Measurements from ENCODE around the gene PCDHGA1.

Gene PCDHGA1

GRCh38 chr5:141543053-141543452 lies 212.7 kb downstream of the PCDHGA1 start:
- ChIA-PET POLR2A (no interaction called here), CTCF (interaction anchor here (0.8 to 3.4 kb wide), 3 partner anchors 18 to 113 kb away, joined by 3 to 14 read pairs (median 9); partner anchors contain the start of gene PCDHGA12)
- peaks cover 17 to 52% (median 30%) of the 10 kb centered on the region in 4 experiments for H3K36me3 ChIP-seq (ENCODE audit: control insufficient read depth in 4 of 4, insufficient read depth in 4 of 4, low read length in 3 of 4)
- H3K4me1 ChIP-seq (ENCODE audit: control extremely low read depth in 1 of 4, control insufficient read depth in 4 of 4, insufficient read depth in 4 of 4, low read length in 3 of 4), result no peaks in the 10 kb centered on the region
- no peak for DNase-seq
- WGBS (ENCODE audit: insufficient coverage), result no CpG with 5 or more reads among the region's 2 CpGs
- peaks cover 6 to 27% (median 17%) of the 10 kb centered on the region in 5 experiments for H3K9me3 ChIP-seq (ENCODE audit: control extremely low read depth in 1 of 5, control insufficient read depth in 4 of 5, insufficient read depth in 2 of 5, low read depth in 1 of 5, low read length in 4 of 5)
- no peak overlapping the region for H3K27ac ChIP-seq (ENCODE audit: insufficient read depth in 1 of 2, low read depth in 1 of 2, low read length in 2 of 2, poor library complexity in 1 of 2, severe bottlenecking in 2 of 2)
- no peaks in the 10 kb centered on the region for H3K27me3 ChIP-seq (replicated peaks in 2 of 5; ENCODE audit: control insufficient read depth in 4 of 5, insufficient read depth in 5 of 5, low read length in 4 of 5)
- no peak overlapping the region for H3K4me3 ChIP-seq (ENCODE audit: control insufficient read depth in 1 of 7, extremely low read depth in 1 of 7, insufficient read depth in 4 of 7, low read depth in 2 of 7, low read length in 6 of 7)

GRCh38 chr5:141547488-141547887 lies 217.2 kb downstream of the PCDHGA1 start:
- H3K4me3 ChIP-seq (ENCODE audit: control insufficient read depth in 1 of 7, extremely low read depth in 1 of 7, insufficient read depth in 4 of 7, low read depth in 2 of 7, low read length in 6 of 7), result no peak overlapping the region
- WGBS (ENCODE audit: insufficient coverage), result no CpG with 5 or more reads among the region's 1 CpG

GRCh38 chr5:141547921-141548320 lies 217.6 kb downstream of the PCDHGA1 start:
- H3K4me3 ChIP-seq (ENCODE audit: control insufficient read depth in 1 of 7, extremely low read depth in 1 of 7, insufficient read depth in 4 of 7, low read depth in 2 of 7, low read length in 6 of 7), result no peak overlapping the region
- H3K36me3 ChIP-seq (ENCODE audit: control insufficient read depth in 4 of 4, insufficient read depth in 4 of 4, low read length in 3 of 4), result peaks cover 14 to 66% (median 39%) of the 10 kb centered on the region in 4 experiments
- POLR2A ChIA-PET, result no interaction called here
- DNase-seq, result no peak
- peaks cover 0 to 4% (median 1%) of the 10 kb centered on the region in 4 experiments for H3K4me1 ChIP-seq (ENCODE audit: control extremely low read depth in 1 of 4, control insufficient read depth in 4 of 4, insufficient read depth in 4 of 4, low read length in 3 of 4)
- 97% methylated on average over 3 of the region's 5 CpGs for WGBS (ENCODE audit: insufficient coverage)
- CTCF ChIA-PET, result interaction anchor here (0.8 to 3.2 kb wide), 9 partner anchors 10 to 209 kb away, joined by 3 to 14 read pairs (median 3); partner anchors contain the start of genes PCDHGA10, PCDHGA11 and PCDHGA2
- no peak overlapping the region for H3K27ac ChIP-seq (ENCODE audit: insufficient read depth in 1 of 2, low read depth in 1 of 2, low read length in 2 of 2, poor library complexity in 1 of 2, severe bottlenecking in 2 of 2)
- H3K27me3 ChIP-seq (replicated peaks in 2 of 5; ENCODE audit: control insufficient read depth in 4 of 5, insufficient read depth in 5 of 5, low read length in 4 of 5), result no peaks in the 10 kb centered on the region
- peaks cover 7 to 38% (median 17%) of the 10 kb centered on the region in 5 experiments for H3K9me3 ChIP-seq (ENCODE audit: control extremely low read depth in 1 of 5, control insufficient read depth in 4 of 5, insufficient read depth in 2 of 5, low read depth in 1 of 5, low read length in 4 of 5)

More at GRCh38 chr5:141547488-141547887, 217.2 kb downstream of the PCDHGA1 start:
- Histone ChIP-seq H3K27me3 (replicated peaks in 2 of 5; ENCODE audit: control insufficient read depth in 4 of 5, insufficient read depth in 5 of 5, low read length in 4 of 5) (no peaks in the 10 kb centered on the region), H3K27ac (ENCODE audit: insufficient read depth in 1 of 2, low read depth in 1 of 2, low read length in 2 of 2, poor library complexity in 1 of 2, severe bottlenecking in 2 of 2) (no peak overlapping the region), H3K4me1 (ENCODE audit: control extremely low read depth in 1 of 4, control insufficient read depth in 4 of 4, insufficient read depth in 4 of 4, low read length in 3 of 4) (peaks cover 0 to 4% (median 1%) of the 10 kb centered on the region in 4 experiments), H3K9me3 (ENCODE audit: control extremely low read depth in 1 of 5, control insufficient read depth in 4 of 5, insufficient read depth in 2 of 5, low read depth in 1 of 5, low read length in 4 of 5) (peaks cover 7 to 38% (median 17%) of the 10 kb centered on the region in 5 experiments), H3K36me3 (ENCODE audit: control insufficient read depth in 4 of 4, insufficient read depth in 4 of 4, low read length in 3 of 4) (peaks cover 15 to 67% (median 37%) of the 10 kb centered on the region in 4 experiments)
- peak; percentile 46 to 86 (median 76) for DNase-seq
- POLR2A ChIA-PET, result no interaction called here
- CTCF ChIA-PET, result interaction anchor here (0.8 to 3.2 kb wide), 8 partner anchors 11 to 209 kb away, joined by 3 to 14 read pairs (median 3); partner anchors contain the start of genes PCDHGA11 and PCDHGA2

- Histone ChIP-seq H3K9me3 (ENCODE audit: control extremely low read depth in 1 of 5, control insufficient read depth in 4 of 5, insufficient read depth in 2 of 5, low read depth in 1 of 5, low read length in 4 of 5) (no peaks in the 10 kb centered on the region), H3K4me1 (ENCODE audit: control extremely low read depth in 1 of 4, control insufficient read depth in 4 of 4, insufficient read depth in 4 of 4, low read length in 3 of 4) (peaks cover 0 to 13% (median 5%) of the 10 kb centered on the region in 4 experiments), H3K4me3 (ENCODE audit: control insufficient read depth in 1 of 7, extremely low read depth in 1 of 7, insufficient read depth in 4 of 7, low read depth in 2 of 7, low read length in 6 of 7) (no peak overlapping the region), H3K36me3 (ENCODE audit: control insufficient read depth in 4 of 4, insufficient read depth in 4 of 4, low read length in 3 of 4) (peaks cover 4 to 63% (median 18%) of the 10 kb centered on the region in 4 experiments), H3K27me3 (replicated peaks in 2 of 5; ENCODE audit: control insufficient read depth in 4 of 5, insufficient read depth in 5 of 5, low read length in 4 of 5) (no peaks in the 10 kb centered on the region), H3K27ac (ENCODE audit: insufficient read depth in 1 of 2, low read depth in 1 of 2, low read length in 2 of 2, poor library complexity in 1 of 2, severe bottlenecking in 2 of 2) (no peak overlapping the region)
- WGBS (ENCODE audit: insufficient coverage), result 95% methylated on average over 5 of the region's 11 CpGs
- ChIA-PET POLR2A (no interaction called here), CTCF (interaction anchor here (0.8 to 5.9 kb wide), 39 partner anchors 9 to 750 kb away, joined by 3 to 65 read pairs (median 4); partner anchors contain the start of genes PCDHGA10, PCDHGA11, PCDHGA12 and PCDHGA2)
- DNase-seq, result peak; percentile 83 to 88 (median 87)
These were observed 227.4 kb downstream of the PCDHGA1 start for GRCh38 chr5:141557681-141558136.

GRCh38 chr5:141558150-141558549 lies 227.8 kb downstream of the PCDHGA1 start:
- Histone ChIP-seq H3K4me3 (ENCODE audit: control insufficient read depth in 1 of 7, extremely low read depth in 1 of 7, insufficient read depth in 4 of 7, low read depth in 2 of 7, low read length in 6 of 7) (no peak overlapping the region), H3K9me3 (ENCODE audit: control extremely low read depth in 1 of 5, control insufficient read depth in 4 of 5, insufficient read depth in 2 of 5, low read depth in 1 of 5, low read length in 4 of 5) (no peaks in the 10 kb centered on the region), H3K4me1 (ENCODE audit: control extremely low read depth in 1 of 4, control insufficient read depth in 4 of 4, insufficient read depth in 4 of 4, low read length in 3 of 4) (peaks cover 0 to 13% (median 5%) of the 10 kb centered on the region in 4 experiments), H3K36me3 (ENCODE audit: control insufficient read depth in 4 of 4, insufficient read depth in 4 of 4, low read length in 3 of 4) (peaks cover 8 to 66% (median 19%) of the 10 kb centered on the region in 4 experiments), H3K27me3 (replicated peaks in 2 of 5; ENCODE audit: control insufficient read depth in 4 of 5, insufficient read depth in 5 of 5, low read length in 4 of 5) (no peaks in the 10 kb centered on the region), H3K27ac (ENCODE audit: insufficient read depth in 1 of 2, low read depth in 1 of 2, low read length in 2 of 2, poor library complexity in 1 of 2, severe bottlenecking in 2 of 2) (no peak overlapping the region)
- ChIA-PET POLR2A (no interaction called here), CTCF (interaction anchor here (0.8 to 5.9 kb wide), 39 partner anchors 9 to 751 kb away, joined by 3 to 65 read pairs (median 4); partner anchors contain the start of genes PCDHGA10, PCDHGA11, PCDHGA12 and PCDHGA2)
- WGBS (ENCODE audit: insufficient coverage), result 32% methylated on average over 5 of the region's 6 CpGs
- no peak for DNase-seq

- H3K4me1 ChIP-seq (ENCODE audit: control extremely low read depth in 1 of 4, control insufficient read depth in 4 of 4, insufficient read depth in 4 of 4, low read length in 3 of 4), result peaks cover 0 to 15% (median 5%) of the 10 kb centered on the region in 4 experiments
- H3K27ac ChIP-seq (ENCODE audit: insufficient read depth in 1 of 2, low read depth in 1 of 2, low read length in 2 of 2, poor library complexity in 1 of 2, severe bottlenecking in 2 of 2), result no peak overlapping the region
- no peak for DNase-seq
- CTCF ChIA-PET, result interaction anchor here (1.3 to 5.9 kb wide), 8 partner anchors 9 to 154 kb away, joined by 3 to 65 read pairs (median 18); partner anchors contain the start of genes PCDHGA10, PCDHGA11, PCDHGB6 and PCDHGB7
- peaks cover 14 to 75% (median 21%) of the 10 kb centered on the region in 4 experiments for H3K36me3 ChIP-seq (ENCODE audit: control insufficient read depth in 4 of 4, insufficient read depth in 4 of 4, low read length in 3 of 4)
- H3K9me3 ChIP-seq (ENCODE audit: control extremely low read depth in 1 of 5, control insufficient read depth in 4 of 5, insufficient read depth in 2 of 5, low read depth in 1 of 5, low read length in 4 of 5), result no peaks in the 10 kb centered on the region
- no peaks in the 10 kb centered on the region for H3K27me3 ChIP-seq (replicated peaks in 2 of 5; ENCODE audit: control insufficient read depth in 4 of 5, insufficient read depth in 5 of 5, low read length in 4 of 5)
- POLR2A ChIA-PET, result no interaction called here
- H3K4me3 ChIP-seq (ENCODE audit: control insufficient read depth in 1 of 7, extremely low read depth in 1 of 7, insufficient read depth in 4 of 7, low read depth in 2 of 7, low read length in 6 of 7), result no peak overlapping the region
These were observed 229.1 kb downstream of the PCDHGA1 start for GRCh38 chr5:141559461-141559860.

GRCh38 chr5:141560151-141560550 lies 229.8 kb downstream of the PCDHGA1 start:
- Histone ChIP-seq H3K36me3 (ENCODE audit: control insufficient read depth in 4 of 4, insufficient read depth in 4 of 4, low read length in 3 of 4) (peaks cover 14 to 73% (median 21%) of the 10 kb centered on the region in 4 experiments), H3K4me1 (ENCODE audit: control extremely low read depth in 1 of 4, control insufficient read depth in 4 of 4, insufficient read depth in 4 of 4, low read length in 3 of 4) (peaks cover 0 to 15% (median 5%) of the 10 kb centered on the region in 4 experiments), H3K9me3 (ENCODE audit: control extremely low read depth in 1 of 5, control insufficient read depth in 4 of 5, insufficient read depth in 2 of 5, low read depth in 1 of 5, low read length in 4 of 5) (no peaks in the 10 kb centered on the region), H3K27ac (ENCODE audit: insufficient read depth in 1 of 2, low read depth in 1 of 2, low read length in 2 of 2, poor library complexity in 1 of 2, severe bottlenecking in 2 of 2) (peak overlapping the region in 1 of 2 experiments; percentile 32), H3K27me3 (replicated peaks in 2 of 5; ENCODE audit: control insufficient read depth in 4 of 5, insufficient read depth in 5 of 5, low read length in 4 of 5) (no peaks in the 10 kb centered on the region), H3K4me3 (ENCODE audit: control insufficient read depth in 1 of 7, extremely low read depth in 1 of 7, insufficient read depth in 4 of 7, low read depth in 2 of 7, low read length in 6 of 7) (peak overlapping the region in 1 of 7 experiments; percentile 62)
- ChIA-PET CTCF (interaction anchor here (0.9 to 5.9 kb wide), 4 partner anchors 11 to 147 kb away, joined by 3 to 65 read pairs (median 23); partner anchors contain the start of genes PCDHGA10, PCDHGA11 and PCDHGB7), POLR2A (no interaction called here)
- no peak for DNase-seq

Measured in common myeloid progenitor, CD34-positive (primary cell).